ENCODE measurements around the gene TUBGCP5.

DNA sequence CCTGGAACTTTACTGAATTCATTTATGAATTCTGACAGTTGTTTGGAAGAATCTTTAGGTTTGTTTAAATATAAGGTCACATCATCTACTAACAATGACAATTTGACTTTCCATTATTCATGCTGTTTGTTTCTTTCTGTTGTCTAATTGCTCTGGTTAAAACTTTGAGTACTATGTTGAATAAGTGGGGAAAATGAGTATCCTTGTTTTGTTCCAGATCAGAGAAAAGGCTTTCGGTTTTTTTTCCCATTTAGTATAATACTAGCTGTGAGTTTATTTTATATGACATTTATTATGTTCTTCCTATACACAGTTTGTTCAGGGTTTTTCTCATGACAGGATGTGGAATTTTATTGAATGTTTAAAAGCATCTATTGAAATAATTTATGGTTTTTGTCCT is 11.3 kb upstream of the TUBGCP5 start:
- TF ChIP-seq, protein P1, sequence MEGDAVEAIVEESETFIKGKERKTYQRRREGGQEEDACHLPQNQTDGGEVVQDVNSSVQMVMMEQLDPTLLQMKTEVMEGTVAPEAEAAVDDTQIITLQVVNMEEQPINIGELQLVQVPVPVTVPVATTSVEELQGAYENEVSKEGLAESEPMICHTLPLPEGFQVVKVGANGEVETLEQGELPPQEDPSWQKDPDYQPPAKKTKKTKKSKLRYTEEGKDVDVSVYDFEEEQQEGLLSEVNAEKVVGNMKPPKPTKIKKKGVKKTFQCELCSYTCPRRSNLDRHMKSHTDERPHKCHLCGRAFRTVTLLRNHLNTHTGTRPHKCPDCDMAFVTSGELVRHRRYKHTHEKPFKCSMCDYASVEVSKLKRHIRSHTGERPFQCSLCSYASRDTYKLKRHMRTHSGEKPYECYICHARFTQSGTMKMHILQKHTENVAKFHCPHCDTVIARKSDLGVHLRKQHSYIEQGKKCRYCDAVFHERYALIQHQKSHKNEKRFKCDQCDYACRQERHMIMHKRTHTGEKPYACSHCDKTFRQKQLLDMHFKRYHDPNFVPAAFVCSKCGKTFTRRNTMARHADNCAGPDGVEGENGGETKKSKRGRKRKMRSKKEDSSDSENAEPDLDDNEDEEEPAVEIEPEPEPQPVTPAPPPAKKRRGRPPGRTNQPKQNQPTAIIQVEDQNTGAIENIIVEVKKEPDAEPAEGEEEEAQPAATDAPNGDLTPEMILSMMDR (IDR thresholded peaks at IDR 0.05 in 4 of 5, conservative IDR thresholded peaks at IDR 0.05 in 1 of 5) = no peak
- TF ChIP-seq POLR2A (IDR thresholded peaks at IDR 0.05) = no peak
